B cell (primary cell): ENCODE results near the gene SLC25A21.

Experiments
- CTCF ChIP-seq: fragments of 200-600 bp; IDR thresholded peaks from one replicate; pipeline ENCODE4 v1.8.0; 2022; ENCODE audit warnings: antibody characterized with exemption, mild to moderate bottlenecking
- EZH2 ChIP-seq: IDR thresholded peaks from 2 replicates; pipeline ENCODE4 v1.6.1; 2012; ENCODE audit warnings: borderline replicate concordance, low read depth, mild to moderate bottlenecking, moderate library complexity, low read length; ENCODE audit not compliant: insufficient read depth, poor library complexity, severe bottlenecking

- TF ChIP-seq CTCF (no peak), EZH2 (no peak)
These were observed 401.3 kb downstream of the SLC25A21 start for GRCh38 chr14:36771028-36771640.
